GM19351 (cell line): ENCODE results near the gene UBAC2.
A peak's percentile ranks its signal among the peaks of the same experiment; 100 is the strongest.
"Not testable (repeated sequence)": the region's sequence is repeated elsewhere in the genome, so short reads cannot be mapped to it uniquely, and the experiment has no call there.

Experiments
- ATAC-seq: cut with Tn5 transposase; IDR thresholded peaks from one replicate; pipeline ENCODE4 v1.9.1; 2021; ENCODE audit warnings: mild to moderate bottlenecking, moderate library complexity; ENCODE audit not compliant: unreplicated experiment

UBAC2 gene

DNA sequence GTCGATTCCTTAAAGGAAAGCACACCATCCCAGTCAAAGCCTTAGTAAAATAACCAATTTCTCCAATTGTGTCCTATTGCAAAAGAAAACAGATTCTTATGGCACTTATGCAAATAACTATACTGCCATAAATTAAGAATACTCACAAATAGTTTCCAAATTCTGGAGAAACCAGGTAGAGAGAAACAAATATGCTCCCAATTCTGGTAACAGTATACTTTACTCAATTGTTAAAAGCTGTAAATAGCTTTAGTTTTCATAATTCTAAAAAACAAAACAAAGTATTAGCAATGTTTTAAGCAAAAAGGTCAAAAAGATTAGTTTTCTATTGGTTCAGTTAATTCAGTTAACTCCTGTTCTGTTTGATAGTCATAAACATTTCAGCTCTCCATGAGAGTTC lies 18.2 kb upstream of the UBAC2 start:
- no peak for ATAC-seq

DNA sequence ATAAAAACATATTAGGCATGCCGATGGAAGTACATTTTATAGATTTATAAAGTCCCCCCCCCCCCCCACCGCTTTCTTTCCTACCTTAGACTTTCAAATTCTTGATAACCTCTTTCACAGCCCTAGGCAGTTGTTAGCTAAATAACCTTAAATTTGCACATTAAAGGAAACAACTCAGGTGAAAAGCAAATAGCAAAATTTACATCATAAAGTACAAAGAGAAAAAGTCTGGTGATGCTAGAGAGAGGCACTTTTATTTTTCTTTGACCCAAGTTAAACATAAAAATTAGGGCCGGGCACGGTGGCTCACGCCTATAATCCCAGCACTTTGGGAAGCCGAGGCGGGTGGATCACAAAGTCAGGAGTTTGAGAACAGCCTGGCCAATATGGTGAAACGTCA lies 15.0 kb upstream of the UBAC2 start:
- ATAC-seq, result no peak

DNA sequence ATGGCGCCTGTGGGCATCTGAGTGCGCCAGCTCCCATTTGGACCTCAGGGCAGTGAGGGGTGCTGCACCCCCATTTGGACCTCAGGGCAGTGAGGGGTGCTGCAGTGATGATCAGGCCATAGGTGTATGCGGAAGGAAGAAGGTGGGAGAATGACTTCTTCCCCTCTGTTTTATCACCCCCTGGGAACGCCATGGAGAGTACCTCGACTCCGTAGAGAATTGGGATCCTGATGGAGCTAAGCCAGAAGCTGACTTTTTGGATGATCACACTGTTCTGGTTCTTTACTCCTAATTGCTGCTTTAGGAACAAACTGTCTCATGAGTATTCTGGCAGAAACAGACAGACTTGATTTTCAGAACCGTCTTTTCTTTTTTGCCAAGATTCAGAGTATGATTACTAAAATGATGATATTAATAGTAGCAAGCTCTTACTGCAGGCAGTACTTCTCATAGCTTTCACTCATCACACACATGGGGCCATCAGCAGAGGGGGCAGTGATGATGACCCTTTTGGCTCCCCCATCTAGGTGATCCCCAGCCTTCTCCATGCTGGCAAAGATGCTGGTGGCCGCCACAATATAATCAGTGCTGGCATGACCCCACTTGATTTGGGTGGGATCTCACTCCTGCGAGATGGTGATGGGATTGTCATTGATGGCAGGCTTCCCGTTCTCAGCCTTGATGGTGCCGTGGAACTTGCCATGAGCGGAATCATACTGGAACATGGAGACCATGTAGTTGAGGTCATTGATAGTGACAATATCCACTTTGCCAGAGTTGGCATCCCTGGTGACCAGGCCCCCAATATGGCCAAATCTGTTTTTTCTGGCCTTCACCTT lies 10.3 kb upstream of the UBAC2 start:
- no peak for ATAC-seq

DNA sequence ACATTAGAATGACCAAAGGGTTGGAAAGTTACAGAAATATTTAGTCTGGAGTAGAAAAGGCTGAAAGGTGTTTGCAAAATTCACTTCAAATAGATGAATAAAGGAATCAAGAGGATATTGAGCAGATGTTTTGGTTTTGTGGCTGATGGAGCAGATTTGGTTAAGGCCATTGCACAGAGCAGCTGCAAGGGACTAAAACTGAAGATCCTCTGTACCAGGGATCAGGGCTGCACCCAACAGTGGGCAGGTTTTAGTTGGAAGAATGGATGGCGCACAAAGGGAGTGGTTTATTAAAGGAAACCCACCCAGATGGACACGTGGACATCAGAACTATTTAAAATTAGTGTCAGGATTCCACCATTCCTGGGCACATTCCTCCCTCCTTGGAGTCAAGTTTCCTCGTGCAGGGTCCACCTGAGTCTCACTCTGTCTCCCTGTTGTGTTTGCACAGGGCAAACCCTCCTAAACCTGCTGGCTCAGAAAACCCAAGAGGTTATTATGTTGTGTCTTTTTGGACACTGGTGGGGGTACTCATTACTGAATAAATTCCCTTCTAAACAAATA lies 9.2 kb upstream of the UBAC2 start:
- ATAC-seq, result no peak

DNA sequence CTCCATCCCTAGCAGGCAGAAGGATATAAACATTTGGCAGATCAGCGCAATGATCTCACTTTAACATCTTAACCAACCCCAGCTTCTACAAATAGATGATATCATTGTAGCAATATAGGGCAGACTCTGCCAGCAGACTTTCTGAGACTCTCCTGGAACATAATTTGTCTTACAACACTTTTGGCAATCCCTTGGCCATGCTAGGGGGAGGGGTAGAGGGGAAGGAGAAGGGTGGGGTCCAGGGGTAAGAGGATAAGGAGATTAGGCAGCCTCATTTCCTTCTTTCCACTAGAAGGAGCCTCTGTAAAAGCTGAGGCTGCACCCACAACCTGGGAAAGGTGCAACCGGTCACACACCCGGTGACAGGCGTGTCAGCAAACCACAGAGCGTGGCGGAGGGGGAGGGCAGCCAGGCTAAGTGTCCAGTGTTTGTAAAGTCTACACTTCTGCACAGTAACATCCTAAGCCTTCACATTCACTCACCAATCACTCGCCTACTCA lies 8.7 kb upstream of the UBAC2 start:
- ATAC-seq, result no peak

DNA sequence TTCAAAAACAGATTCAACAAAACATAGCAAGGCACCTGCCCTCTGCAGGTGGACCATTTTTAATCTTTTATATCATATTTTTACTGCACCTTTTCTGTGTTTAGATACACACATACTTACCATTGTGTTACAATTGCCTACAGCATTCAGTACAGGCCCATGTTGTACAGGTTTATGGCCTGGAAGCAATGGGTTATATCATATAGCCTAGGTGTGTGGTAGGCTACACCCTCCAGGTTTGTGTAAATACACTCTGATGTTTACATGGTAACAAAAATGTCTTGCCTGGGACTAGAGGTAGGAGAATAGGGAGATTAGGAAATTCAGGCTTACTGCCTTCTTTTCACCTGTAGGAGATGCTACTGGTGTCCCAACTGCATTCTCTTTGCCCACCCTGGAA lies 8.2 kb upstream of the UBAC2 start:
- ATAC-seq, result no peak

DNA sequence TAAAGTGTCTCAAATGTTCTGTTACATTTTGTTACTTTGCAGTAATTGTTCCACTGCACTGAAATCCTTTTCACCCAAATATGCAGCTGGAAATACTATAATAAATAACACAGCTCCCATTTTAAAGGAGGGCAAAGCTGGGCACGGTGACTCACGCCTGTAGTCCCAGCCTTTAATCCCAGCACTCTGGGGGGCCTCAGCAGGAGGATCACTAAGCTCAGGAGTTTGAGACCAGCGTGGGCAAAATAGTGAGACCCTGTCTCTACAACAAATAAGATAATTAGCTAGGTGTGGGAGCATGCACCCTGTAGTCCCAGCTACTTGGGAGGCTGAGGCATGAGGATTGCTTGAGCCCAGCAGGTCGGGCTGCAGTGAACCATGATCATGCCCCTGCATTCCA lies 7.5 kb upstream of the UBAC2 start:
- ATAC-seq, result no peak

DNA sequence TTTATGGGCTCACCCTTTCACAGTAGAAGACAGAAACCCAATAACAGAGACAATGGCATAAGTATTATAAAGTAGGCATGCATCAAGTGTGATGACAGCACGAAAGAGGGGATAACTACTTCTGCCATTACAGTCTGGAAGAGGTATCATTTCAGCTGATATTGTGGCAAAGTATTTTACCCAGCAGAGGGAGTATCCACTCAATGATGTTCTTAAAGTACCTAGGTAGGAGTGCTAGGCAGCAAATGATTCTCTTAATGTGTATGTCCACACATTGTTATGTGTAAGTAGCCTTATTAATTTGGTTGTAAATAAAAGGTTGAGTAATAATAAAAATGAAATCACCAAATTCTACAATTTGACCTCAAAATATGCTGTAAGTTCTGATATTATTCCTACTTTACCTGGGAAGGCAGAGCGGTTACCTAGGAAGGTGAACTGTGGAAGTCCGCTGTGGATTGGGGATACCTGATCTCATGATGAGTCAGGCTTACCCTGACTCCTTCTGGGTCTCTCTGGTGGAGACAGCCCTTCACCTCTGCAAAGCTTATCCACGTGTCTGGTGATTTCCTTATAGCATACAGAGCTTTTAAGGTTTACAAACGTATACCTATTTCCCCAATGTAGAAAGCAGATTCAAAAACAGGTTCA lies 4.1 kb upstream of the UBAC2 start:
- no peak for ATAC-seq

DNA sequence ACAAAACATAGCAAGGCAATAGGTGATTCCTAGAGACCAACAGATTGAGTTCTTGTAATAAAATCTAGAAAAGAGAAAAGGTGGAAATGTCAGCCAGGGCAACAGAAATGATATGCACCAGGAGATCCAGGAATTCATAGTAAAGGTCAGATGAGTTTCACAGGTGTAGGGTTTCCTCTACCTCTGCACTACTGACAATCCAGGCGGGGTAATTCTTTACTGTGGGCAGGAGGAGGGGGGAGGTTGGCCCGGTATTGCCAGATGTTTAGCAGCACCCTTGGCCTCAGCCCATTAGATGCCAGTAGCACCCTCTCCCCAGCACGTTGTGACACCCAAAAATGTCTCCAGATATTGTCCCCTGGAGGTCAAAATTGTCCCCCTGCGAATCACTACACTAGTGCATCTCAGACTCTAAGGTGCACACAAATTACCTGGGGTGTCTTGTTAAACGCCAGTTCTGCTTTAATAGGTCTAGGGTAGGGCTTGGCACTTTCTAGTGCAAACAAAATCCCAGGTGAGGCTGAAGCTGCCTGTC lies 3.5 kb upstream of the UBAC2 start:
- ATAC-seq, result no peak

DNA sequence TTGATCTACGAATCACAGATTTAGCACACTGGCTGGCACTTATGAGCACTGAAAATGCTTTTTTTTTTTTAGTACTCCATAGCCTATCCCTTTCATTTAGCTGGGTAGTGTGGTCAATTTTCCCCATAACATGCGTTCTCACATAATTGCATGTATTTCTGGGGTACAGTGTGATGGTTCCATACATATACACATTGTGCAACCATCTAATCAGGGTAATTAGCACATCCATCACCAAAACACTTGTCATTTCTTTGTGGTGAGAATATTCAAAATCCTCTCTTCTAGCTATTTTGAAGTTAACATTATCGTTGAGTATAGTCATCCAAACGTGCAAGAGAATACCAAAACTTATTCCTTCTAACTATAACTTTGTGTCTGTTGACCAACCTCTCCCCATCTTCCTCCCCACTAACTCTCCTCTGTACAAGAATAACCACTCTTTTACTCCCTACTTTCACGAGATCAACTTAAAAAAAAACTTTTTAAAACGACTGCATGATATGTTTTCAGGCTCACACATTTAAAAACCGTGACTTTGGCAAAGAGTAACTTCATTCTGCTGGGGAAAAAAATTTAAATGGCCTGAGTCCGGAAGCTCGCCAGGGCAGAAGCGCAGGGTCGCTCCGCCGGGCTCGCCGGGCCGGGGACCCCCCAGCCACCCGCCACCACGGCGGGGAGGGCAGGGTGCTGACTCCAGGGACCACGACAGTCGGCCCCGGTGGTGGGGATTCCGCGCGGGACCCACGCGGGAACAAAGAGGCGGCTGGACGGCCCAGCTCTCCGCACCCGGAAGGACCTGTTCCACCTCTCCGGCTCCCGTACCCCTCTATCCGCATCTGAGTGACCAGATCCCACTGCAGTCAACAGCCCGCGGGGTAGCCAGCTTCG lies 868 bp upstream of the UBAC2 start:
- peak; percentile 1 for ATAC-seq

DNA sequence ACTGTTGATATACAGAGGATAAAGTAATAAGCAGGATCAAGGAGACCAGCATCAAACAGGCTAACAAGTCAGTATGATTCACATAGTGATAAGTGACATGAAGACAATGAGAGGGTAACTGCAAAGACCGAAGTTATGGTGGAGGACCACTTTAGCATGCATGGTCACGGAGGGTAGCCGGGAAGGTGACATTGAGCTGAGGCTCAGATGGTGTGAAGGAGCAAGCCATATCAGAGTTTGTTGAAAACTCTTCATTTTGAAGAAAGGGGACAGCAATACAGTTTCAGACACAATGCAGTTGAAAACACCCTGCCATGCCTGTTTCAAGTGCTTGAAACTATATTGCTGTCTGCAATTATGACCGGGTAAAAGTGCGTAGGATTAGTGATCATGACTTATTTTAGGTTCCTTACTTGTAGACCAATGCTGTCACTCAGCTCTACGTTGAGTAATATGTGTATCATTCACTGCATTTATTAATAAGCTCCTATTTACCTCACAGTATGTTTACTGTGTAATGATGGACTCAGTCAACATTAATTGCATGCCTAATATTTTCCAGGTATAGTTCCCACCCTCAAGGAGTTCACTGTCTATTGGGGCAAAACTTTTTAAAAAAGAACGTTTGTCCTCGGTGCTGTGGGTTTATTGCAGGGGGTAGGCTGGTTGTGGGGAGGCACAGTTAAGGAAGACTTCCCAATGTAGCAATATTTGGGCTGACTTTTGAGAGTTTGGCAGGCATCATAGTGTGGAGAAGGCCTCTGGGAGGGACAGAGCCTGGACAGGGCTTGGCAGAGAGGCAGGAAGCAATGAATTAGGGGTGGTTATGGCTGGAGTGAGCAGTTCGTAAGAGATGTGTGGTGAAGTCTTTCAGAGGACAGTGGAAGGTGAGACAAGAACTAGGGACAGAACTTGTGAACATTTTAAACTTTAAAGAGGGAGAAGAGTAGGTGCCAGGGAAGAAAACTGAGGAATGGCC lies 3.2 kb downstream of the UBAC2 start:
- ATAC-seq, result peak; percentile 32

DNA sequence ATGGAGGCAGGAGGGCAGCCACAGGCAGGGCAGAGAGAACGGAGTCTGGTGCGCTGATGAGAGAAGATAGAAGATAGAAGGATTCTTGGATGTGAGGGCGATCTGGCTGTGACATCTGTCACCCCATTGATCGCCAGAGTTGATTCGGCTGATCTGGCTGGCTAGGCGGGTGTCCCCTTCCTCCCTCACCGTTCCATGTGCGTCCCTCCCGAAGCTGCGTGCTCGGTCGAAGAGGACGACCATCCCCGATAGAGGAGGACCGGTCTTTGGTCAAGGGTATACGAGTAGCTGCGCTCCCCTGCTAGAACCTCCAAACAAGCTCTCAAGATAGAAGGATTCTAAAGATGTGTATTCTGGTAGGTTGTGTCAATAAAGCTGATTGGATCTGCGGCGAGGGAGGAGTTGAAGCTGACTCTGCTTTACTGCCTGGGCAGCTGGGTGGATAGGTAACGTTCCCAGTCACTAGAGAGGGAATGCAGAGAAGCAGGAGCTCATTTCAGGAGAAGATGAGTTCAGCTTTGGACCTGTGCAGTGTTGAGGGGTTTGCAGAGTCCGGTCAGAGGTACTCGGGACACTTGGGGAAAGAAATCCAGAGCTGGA lies 5.1 kb downstream of the UBAC2 start:
- ATAC-seq, result no peak

DNA sequence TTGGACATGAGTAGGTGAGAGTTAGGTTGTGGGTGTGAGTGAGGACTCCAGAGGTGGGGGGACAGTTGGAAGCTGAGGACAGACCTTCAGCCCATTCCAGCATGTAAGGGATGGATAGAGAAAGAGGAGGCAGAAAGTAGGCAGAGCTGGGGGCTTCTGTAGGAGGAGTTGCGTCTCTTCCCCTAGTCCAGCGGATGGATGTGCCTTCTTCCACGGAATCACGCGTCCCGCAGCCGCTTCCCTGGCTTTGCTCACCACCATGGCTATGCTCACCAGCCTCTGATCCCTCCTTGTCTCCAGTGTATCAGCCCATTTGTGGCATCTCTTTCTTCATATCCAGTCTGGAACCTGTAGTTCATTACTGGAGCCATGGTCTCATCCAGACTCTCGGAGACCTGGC lies 5.6 kb downstream of the UBAC2 start:
- ATAC-seq, result no peak

DNA sequence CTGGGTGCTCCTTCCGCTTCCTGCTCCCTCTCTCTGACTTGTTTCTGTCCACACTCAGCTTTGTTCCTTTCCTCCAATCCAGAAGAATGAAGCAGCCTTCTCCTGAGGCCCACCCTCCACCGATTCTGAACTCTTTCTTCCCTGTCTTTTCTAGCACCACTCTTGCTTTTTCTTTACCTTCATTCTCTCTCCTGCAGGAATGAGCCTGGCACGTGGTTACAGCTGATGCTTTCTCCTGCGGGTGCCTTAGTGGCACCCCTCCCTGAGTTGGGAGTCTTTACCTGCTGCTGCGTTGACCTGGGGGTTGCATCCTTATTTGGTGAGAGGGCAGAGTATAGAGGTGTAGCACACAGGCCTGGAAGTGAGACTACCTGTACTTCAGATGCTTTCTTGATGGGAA lies 6.2 kb downstream of the UBAC2 start:
- no peak for ATAC-seq

DNA sequence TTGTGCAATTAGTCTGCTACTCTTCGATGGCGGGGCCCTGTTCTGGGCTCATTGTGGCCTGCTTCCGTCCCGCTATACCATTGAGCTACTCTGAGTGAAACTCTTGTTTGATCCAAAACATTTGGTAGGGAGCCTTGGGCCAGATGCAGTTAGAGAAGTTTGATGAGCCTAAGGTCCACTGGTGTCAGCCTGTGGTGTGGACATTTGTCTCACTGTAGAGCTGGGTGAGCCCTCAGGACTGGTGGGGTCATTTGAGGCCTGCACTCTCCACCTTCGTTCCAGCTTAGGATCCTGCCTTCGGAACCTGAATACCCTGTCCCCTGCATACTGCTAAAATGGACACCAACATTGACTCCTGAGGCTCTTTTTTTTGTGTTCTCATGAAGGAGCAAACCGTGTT lies 6.9 kb downstream of the UBAC2 start:
- no peak for ATAC-seq

DNA sequence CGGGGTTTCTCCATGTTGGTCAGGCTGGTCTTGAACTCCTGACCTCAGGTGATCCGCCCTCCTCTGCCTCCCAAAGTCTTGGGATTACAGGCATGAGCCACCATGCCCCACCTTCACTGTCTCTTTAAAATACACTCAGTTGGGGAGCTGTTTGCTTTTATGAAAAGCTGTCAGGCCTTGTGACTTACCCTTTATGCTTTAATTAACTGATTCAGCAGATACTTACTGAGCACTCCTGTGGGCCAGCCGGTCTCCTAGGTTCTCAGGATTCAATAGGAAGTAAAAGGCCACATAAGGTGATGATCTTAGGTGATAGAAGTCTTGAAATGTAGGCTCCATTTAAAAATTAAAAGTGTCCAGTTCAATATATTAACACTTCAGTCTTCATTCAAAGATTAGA lies 7.5 kb downstream of the UBAC2 start:
- ATAC-seq, result no peak

DNA sequence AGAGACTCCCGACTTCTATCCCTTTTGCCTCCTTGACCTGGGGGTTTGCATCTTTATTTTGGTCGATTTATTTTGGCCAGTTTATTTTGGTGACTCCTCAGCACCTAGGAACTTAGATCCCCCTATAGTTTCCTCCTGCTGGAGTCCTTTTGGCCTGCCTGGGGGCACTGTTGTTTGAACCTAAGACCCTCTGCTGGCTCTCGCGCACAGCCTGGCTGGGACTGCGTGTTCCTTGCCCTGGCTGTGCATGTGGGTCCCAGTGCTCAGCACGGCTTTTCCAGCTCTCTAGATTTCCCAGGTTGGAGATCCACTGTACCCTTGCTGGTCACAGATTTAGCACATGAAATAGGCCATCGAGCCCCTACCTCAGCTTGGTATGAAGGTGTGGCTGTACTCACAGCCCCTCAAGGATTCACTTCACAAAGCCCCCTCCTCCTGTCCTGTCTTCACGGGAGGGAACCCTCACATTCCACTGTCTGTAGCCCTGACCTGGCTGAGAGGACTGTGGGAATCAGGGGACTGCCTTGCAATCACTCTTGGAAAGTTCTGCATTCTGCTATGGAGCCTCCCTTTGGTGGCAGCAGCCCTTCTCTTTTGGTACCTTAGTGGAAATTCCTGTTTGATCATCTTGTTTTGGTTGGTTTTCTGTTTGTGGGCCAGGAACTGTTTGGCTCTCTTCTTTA lies 8.3 kb downstream of the UBAC2 start:
- ATAC-seq, result no peak

DNA sequence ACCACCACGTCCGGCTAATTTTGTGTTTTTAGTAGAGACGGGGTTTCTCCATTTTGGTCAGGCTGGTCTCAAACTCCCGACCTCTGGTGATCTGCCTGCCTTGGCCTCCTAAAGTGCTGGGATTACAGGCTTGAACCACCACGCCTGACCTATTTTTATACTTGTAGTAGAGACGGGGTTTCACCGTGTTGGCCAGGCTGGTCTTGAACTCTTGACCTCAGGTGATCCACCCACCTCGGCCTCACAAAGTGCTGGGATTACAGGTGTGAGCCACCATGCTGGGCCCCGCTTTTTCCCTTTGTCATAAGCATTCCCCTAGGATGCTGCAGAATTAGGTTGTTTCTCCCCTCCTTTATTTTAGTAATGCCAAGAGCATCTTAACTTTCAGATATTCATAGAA lies 10.0 kb downstream of the UBAC2 start:
- not testable (repeated sequence) for ATAC-seq
